HG03571 (cell line): ENCODE results near the gene SEC61A1.

Experiments used
- ATAC-seq: cut with Tn5 transposase; IDR thresholded peaks from one replicate; pipeline ENCODE4 v1.9.1; 2021; ENCODE audit not compliant: unreplicated experiment

The SEC61A1 gene

DNA sequence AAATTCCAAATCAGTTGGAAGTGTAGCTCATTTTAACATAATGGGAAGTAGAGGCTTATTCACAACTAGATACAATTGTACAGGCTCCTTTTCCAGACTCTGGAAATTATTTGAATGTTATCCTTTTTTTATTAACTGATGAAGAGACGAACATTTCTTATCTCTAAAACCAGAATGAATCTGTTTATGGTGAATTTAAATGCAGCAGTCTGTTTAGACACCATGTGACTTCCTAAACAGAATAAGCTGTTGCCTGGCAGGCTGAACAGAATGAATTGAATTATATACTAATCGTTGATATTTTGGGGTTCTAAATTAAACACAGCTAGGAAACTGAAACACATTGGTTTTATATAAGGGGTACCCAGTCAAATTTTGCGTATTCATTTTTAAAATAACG is 4.0 kb downstream of the SEC61A1 start:
- no peak for ATAC-seq

DNA sequence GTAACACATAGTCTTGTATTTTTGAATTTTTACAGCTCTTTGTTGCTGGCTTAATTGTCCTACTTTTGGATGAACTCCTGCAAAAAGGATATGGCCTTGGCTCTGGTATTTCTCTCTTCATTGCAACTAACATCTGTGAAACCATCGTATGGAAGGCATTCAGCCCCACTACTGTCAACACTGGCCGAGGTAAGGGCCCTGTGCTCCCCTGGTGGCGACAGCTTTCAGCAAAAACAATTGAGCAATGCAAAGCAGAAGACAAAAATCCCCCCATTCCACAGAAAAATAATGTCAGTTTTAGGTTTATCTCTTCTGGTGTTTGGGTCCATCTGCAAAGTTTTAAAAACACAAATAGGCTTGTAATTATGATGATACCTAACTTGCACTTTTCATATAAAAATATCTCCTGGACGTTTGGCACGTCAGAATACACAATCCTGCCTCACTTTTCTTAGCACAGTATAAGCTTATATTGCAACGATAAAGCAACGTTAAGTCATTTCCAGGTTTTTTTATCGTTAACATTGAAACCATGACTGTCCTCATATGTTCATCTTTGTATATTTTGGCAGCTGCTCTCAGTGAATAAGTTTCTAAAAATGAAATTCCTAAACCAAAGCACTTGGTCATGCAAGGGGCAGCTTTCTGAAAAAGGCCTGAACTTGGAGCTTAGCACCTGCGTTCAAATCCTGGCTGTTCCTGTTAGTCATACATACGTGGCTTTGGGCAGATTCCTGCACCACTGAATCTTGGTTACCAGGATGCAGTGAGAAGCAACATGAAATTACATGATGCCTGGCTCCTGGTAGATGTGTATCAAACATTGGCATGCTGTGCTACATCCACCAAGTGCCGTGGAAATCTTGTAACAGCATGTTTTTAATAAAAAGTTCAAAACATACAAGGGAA is 8.5 kb downstream of the SEC61A1 start:
- no peak for ATAC-seq

DNA sequence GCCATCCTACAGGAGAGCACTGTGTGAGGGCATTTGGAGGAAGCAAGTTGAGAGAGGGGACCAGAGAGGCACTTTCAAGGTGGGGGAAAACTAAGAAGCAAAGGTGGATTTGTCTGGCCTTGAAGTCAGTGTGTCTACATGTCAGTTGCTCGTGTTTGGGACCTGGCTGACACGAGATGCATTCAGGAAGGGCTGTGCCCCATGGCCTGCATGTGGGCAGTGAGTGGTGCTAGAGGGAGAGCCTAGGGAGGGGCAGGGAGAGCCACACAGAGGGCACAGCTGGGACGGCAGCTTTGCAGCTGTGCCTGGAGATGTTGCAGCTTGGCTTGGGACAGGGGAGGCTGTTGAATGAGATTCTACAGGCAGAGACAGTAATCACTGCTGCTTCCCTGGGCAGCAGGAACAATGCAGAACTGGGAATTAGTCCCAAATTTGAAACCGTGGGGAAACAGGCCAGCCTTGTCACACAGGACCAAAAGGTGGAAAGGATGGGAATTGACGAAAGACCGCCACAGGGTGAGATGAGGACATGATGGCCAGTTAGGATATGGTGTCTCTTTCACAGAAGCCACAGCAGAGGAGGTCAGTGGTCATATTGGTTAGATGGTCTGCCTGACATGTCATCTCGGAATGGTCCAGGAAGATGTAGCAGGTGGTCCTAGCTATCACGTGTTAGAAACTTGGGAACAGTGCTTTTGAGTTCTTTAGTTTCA is 10.0 kb downstream of the SEC61A1 start:
- no peak for ATAC-seq

DNA sequence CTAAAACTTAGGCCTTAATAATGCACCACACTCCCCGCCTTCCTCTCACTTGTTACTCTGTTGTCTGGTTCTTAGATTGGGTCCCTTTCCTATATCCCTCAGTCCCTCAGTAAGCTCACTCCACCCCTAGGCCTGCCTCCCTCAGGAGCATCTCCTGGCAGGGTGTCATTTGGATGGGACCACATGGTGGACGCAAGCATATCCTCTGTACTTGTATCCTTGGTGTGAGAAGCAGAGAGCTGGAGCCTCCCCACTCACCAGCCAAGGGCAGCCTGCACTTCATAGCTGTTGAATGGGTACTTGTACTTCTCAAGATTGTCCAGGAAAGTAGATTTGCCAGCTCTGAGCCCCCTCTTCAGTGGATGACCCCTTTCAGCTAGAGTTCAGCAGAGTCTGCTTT is 11.6 kb downstream of the SEC61A1 start:
- ATAC-seq = no peak

DNA sequence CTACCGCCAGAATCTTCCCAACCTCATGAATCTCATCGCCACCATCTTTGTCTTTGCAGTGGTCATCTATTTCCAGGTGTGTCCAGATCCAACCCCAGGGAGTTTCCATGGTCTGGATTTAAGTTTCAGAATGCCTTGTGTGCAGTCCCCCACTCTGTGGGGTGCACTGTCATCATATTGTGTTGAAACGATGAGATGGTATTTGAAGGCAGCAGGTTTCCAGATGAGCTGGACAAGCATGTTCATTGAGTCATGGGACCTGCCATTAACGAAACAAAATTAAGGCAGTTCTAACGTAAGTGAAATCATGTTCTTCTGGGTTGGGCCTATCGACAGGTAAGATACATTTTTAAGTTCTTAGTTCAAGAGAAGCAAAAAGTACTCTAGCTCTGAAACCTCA is 12.7 kb downstream of the SEC61A1 start:
- no peak for ATAC-seq

DNA sequence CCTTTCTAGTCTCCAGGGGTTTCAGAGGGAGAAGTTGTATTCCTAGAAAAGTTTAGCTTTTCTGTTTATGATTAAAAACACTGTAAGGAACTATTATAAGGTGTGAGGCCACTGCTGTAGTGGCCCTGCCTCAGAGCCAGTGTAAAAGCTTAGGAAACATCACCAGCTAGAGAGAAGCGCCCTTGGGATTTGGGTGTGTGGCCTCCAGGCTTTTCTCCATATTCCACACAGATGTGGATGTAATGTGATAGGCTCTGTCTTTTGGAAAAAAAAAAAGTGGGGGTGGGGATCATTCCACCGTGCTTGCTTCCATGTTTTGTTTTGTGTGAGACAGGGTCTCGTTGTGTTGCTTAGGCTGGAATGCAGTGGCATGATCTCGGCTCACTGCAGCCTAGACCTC is 13.9 kb downstream of the SEC61A1 start:
- ATAC-seq = no peak

DNA sequence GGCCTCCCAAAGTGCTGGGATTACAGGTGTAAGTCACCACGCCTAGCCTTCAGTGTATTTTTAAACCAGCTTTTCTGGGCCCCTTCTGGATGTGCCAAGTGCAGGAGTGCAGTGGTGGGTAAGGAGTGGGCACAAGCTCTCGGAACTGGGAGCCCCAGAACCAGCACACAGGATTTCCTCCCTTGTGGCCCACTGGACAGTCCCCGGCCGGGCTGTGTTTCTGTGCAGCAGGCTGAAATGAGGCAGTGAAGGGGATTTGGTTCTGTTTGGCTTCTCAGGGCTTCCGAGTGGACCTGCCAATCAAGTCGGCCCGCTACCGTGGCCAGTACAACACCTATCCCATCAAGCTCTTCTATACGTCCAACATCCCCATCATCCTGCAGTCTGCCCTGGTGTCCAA is 14.4 kb downstream of the SEC61A1 start:
- ATAC-seq = no peak

DNA sequence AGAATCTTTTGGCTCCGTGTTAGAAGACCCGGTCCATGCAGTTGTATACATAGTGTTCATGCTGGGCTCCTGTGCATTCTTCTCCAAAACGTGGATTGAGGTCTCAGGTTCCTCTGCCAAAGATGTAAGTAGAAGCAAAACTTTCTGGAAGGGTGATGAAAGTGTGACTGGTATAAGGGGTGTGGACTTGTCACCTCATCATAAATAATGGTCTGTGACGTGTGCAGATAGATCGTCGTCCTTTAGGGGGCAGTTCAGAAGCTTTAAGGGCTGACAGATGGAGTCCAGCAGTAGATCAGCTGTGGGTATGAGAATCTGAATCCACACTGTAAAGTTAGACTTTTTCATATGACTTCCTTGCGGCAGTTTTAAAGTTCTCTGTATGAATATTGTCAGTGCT is 15.3 kb downstream of the SEC61A1 start:
- no peak for ATAC-seq

DNA sequence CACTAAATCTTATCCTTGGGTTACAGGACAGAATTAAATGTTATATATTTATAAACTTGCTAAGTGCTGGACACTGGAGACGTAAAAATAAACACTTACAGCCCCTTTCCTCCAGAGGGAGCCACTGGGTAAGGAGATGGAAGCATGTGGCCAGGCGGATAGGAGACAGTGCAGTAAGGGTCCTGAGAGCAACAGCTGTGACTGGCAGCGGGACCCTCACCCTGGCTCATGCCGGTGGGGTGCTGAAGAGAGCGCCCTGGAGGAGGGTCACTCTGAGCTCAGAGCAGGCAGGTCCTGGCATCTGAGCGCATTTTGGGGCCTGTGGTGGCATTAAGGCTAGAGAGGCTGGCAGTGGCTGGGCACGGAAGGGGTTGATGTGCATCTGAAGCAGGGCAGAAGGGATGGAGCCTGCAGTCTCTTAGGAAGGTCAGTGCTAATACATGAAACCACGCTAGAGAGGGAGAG is 16.0 kb downstream of the SEC61A1 start:
- ATAC-seq = no peak

DNA sequence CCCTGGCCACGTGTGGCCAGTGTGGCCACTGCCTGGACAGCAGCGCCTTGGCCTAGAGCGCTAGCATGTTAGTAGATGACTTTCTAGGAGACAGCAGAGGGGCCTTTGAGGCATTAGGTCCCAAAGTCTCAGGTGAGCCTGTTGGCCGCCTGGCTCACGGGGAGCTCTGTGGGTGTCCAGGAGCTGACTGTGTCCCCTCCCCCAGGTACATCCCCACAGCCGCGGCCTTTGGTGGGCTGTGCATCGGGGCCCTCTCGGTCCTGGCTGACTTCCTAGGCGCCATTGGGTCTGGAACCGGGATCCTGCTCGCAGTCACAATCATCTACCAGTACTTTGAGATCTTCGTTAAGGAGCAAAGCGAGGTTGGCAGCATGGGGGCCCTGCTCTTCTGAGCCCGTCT is 17.0 kb downstream of the SEC61A1 start:
- ATAC-seq = no peak

DNA sequence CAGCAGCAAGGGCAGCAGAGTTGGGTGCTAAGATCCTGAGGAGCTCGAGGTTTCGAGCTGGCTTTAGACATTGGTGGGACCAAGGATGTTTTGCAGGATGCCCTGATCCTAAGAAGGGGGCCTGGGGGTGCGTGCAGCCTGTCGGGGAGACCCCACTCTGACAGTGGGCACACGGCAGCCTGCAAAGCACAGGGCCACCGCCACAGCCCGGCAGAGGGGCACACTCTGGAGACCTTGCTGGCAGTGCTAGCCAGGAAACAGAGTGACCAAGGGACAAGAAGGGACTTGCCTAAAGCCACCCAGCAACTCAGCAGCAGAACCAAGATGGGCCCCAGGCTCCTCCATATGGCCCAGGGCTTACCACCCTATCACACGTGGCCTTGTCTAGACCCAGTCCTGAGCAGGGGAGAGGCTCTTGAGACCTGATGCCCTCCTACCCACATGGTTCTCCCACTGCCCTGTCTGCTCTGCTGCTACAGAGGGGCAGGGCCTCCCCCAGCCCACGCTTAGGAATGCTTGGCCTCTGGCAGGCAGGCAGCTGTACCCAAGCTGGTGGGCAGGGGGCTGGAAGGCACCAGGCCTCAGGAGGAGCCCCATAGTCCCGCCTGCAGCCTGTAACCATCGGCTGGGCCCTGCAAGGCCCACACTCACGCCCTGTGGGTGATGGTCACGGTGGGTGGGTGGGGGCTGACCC is 18.8 kb downstream of the SEC61A1 start:
- ATAC-seq = no peak

DNA sequence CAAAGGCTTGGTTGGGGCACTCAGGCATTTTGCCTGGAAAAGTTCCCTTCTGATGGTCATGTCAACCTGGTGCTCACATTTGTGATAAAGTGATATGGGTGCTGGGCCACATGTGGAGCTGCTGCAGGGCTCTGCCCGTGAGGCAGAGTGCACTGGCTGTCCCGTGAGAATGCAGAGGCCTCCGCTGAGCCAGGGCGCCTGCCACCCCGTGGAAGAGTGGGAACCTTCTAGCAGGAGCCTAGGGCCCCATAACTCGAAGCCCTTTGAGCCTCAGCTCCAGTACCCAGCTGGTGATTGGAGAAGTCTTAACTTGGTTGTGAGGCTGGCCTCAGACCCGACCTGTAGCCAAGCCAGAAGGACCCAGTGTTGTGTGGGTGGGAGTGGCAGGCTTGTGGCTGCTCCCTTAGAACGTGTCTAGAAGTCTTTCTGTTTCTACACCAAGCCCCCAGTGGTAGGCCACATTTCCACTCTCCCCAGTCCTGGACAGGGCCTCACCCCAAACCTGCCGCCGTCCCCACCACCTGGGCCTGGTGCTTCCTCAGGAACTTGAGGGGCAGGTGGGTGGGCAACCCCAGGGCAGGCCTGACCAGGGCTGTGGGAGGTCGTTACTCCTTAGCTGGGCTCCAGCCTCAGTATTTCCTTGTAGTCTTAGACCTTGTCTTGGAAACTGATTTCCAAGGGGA is 19.7 kb downstream of the SEC61A1 start:
- ATAC-seq = no peak

DNA sequence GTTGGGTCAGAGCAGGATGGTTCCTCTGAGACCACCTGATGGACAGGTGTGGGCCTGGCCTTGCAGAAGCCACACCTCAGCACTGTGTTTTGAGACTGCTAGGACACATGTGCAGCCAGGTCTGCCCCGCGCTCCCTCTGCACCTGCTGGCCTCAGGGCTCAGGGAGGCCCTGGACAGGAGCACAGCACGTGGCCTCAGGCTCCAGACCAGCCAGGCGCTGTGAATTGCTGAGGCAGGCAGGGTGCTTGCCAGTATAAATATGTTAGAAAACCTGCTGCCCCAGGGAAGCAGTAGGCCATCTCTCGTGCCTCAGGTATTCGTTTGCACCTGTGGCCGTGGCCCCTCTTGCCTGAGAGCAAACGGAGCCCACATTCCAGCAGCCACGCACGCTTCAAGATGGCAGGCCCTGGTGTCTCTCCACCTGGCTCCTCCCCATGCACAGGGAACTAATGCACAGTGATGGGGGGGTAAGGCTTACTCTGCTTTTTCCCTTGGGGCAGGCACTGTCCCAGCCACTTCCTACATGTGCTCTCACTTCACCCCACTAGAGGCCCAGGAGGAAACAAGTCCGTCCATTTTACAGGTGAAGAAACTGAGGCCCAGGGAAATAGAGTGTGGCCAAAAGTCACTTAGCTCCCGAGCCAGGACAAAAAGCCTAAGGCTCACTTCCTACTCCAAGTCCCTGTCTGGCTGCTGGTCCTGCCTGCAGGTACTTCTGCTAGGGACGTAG is 20.4 kb downstream of the SEC61A1 start:
- ATAC-seq = no peak

DNA sequence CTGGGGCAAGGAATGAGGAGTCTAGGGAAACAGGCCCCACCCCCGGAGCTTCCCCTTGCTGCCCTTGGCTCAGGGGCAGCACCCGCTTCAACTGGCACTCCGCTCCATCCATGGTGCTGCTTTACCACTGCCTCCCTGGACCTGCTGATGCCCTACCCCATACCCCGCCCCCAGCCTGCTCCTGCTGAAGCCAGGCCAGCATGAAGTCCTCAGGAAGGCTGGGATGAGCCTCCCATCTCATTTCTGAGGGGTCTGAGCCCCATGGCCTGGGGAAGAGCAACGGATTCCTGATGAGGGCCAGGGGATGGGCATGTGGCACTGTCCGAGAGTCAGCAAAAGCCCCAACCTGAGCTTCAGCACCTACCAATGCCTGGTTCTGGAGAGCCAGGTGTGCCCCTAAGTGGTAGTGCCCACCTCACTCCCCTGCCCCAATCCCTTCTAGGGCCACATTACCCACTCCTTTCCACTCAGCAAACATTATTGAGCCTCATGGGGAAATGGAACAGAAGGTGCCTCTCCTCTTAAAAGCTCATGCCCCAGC is 21.0 kb downstream of the SEC61A1 start:
- ATAC-seq = no peak

DNA sequence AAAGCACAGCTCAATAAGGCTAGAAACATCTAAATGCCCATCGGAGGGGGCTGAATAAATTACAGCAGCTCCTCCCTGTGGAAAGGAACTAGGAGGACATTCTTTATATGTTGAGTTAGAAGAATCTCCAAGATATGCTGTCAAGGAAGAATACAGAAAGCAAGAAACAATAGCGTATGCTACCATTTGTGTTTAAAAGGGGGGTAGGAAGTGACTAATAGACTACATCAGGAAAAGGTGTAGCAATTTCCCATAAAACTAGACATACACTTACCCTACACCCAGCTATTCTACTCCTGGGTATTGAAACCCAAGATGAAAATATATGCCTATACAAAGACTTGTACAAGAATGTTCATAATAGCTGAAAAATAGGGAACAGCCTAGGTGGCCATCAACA is 21.6 kb downstream of the SEC61A1 start:
- no peak for ATAC-seq

DNA sequence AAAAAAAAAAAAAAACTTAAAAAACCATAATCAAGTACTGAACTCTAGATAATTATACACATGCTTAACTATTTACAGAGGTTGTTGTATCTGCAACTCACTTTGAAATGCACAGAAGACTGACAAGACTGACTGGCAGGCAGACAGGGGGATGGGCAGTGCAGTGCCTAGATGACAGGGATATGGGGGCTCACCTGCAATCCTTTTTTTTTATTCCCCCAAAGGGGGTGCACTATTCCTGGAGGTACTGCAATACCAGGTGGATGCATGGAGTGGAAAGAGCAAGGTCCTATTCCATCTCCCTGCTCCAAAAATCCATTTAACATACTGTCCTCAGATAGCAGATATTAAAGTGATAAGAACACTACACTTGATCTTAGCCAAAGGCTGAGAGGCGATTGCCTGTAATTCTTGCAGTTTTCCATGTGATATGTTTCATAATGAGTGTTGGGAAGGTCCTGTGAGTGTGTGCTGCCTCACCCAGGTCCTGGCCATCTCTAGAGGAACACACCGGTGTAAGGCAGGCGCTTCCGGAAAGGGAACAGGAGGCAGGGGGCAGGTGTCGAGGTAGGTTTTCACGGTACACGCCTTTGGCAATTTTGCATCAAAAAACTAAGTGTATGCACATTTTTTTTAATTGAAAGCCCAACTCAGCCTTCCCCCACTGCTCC is 22.7 kb downstream of the SEC61A1 start:
- ATAC-seq = no peak

DNA sequence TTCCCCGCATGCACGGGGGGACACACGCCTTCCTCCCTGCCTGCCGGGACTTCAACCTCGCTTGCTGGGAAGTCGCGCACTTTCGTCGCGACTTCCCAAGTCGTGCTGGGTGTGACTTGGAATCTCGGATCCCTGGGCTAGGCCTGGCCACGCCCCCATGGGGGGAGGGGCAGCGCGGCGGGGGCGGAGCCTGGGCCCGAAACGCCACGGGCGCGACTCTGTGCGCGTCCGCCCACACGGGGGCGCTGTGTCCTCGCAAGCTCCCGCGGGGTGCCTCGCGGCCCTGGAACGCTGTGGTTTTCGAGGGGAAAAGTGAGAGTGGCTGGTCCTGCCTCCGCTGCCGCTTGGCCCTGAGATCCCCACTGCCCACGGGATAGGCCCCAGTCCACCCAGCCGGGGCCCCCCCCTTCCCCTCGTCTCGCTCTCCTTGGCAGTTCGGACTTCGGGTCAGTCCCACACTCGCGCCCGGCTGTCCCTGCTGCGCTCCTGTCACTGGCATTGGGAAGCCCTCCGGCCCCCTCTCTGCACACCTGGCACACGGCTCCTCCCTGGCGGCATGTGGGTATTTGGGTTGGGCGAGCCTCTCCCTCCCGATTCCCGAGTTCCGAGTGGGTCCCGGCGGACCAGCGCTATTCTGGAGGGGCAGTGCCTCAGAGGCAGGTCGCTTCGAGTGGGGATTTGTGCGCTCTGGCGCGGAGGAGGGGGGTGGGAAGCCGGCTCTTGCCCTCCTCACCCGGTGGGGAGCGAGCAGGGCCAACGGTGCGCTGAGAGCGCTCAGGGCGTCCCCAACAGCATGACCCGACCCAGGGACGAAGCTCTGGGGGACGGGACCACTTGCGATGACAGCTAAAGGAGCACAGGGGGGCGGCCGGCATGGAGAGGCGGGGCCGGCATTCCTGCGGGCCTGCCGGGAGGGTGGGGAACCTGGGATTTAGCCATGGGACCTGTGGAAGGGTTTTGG is 23.6 kb downstream of the SEC61A1 start:
- ATAC-seq = peak; percentile 45

DNA sequence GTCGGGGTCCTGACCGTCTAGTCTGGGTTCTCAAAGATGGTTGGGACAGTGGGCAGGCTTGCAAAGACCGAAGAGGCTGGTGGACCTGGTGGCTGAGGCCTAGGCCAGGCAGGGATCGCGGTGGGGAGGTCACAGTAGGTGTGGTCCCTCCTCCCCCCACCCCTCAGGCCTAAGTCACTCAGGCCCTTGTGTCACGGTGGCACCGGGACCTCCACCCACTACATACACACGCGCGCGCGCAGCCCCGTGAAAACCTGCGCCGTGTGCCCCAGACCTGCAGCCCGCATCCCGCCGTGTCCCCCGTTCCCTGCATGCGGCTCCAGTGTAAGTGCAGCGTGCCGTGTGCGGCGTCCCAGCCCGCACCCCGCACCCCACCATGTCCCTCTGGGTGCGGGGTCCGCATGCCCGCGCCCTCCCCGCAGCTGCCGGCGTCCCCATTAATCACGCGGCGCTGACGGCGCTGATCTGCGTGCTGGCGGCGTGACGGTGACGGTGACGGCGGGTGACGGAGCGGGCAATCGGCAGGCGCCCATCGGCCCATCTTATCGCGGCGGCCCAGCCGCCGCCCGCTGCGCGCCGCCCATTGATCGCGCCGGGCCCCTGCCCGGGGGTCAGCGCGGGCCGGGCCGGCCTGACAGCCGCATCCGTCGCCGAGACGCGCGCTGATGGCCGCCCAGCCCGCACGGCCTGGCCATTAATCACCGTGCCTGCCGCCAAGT is 24.4 kb downstream of the SEC61A1 start:
- no peak for ATAC-seq
